ENCODE data around the gene KASH5. TPM values are rescaled to one million over a fixed set of nuclear protein-coding genes. Genes with fewer than 3 reads are reported as not detected.

KASH5 gene
- total and polyA plus RNA-seq, 9 donors: 0.15 to 0.23 TPM; not detected in 7

GRCh38 chr19:49398001-49398615 is 10.1 kb downstream of the KASH5 start:
- no peak for DNase-seq
- intact Hi-C loops (cut with DNase I): loop anchor here in 1 of 4 donors (5.0 kb wide), 1 partner anchor 39 kb away; no protein-coding TSS in a partner anchor
- no peak overlapping the region for H3K4me3 ChIP-seq
- no peaks in the 10 kb centered on the region for H3K36me3 ChIP-seq
- 45 to 53% (median 46%) methylated on average over 11 of the region's 11 CpGs for WGBS, 3 donors
- TF ChIP-seq EP300 (IDR thresholded peaks at IDR 0.05) (no peak), POLR2A (IDR thresholded peaks at IDR 0.05) (no peak)
- TF ChIP-seq, protein P1, sequence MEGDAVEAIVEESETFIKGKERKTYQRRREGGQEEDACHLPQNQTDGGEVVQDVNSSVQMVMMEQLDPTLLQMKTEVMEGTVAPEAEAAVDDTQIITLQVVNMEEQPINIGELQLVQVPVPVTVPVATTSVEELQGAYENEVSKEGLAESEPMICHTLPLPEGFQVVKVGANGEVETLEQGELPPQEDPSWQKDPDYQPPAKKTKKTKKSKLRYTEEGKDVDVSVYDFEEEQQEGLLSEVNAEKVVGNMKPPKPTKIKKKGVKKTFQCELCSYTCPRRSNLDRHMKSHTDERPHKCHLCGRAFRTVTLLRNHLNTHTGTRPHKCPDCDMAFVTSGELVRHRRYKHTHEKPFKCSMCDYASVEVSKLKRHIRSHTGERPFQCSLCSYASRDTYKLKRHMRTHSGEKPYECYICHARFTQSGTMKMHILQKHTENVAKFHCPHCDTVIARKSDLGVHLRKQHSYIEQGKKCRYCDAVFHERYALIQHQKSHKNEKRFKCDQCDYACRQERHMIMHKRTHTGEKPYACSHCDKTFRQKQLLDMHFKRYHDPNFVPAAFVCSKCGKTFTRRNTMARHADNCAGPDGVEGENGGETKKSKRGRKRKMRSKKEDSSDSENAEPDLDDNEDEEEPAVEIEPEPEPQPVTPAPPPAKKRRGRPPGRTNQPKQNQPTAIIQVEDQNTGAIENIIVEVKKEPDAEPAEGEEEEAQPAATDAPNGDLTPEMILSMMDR (IDR thresholded peaks at IDR 0.05): no peak
- no peak overlapping the region for H3K27ac ChIP-seq
- no peaks in the 10 kb centered on the region for H3K9me3 ChIP-seq
- H3K4me1 ChIP-seq (ENCODE audit: insufficient read depth): no peaks in the 10 kb centered on the region
- H3K27me3 ChIP-seq: no peaks in the 10 kb centered on the region

- intact Hi-C loops (cut with DNase I): loop anchor here in 1 of 4 donors (5.0 kb wide), 1 partner anchor 38 kb away; no protein-coding TSS in a partner anchor
- no peaks in the 10 kb centered on the region for H3K4me1 ChIP-seq (ENCODE audit: insufficient read depth)
- no peaks in the 10 kb centered on the region for H3K36me3 ChIP-seq
- H3K27me3 ChIP-seq: no peaks in the 10 kb centered on the region
- no peak for DNase-seq
- H3K4me3 ChIP-seq: no peak overlapping the region
- TF ChIP-seq, protein P1 (IDR thresholded peaks at IDR 0.05): no peak
- no peak for TF ChIP-seq EP300 (IDR thresholded peaks at IDR 0.05)
- TF ChIP-seq POLR2A (IDR thresholded peaks at IDR 0.05): no peak
- no peaks in the 10 kb centered on the region for H3K9me3 ChIP-seq
- WGBS, 3 donors: 80 to 86% (median 85%) methylated on average over 6 of the region's 6 CpGs
- no peak overlapping the region for H3K27ac ChIP-seq
These were observed 10.9 kb downstream of the KASH5 start for GRCh38 chr19:49398931-49399330.

- H3K4me1 ChIP-seq (ENCODE audit: insufficient read depth): no peaks in the 10 kb centered on the region
- WGBS, 3 donors: 76 to 88% (median 85%) methylated on average over 6 of the region's 6 CpGs
These were observed 12.0 kb downstream of the KASH5 start for GRCh38 chr19:49400029-49400428.

GRCh38 chr19:49403404-49404187 is 15.5 kb downstream of the KASH5 start:
- no peaks in the 10 kb centered on the region for H3K4me1 ChIP-seq (ENCODE audit: insufficient read depth)
- H3K27me3 ChIP-seq: no peaks in the 10 kb centered on the region
- no peaks in the 10 kb centered on the region for H3K36me3 ChIP-seq
- H3K9me3 ChIP-seq: no peaks in the 10 kb centered on the region
- 42 to 51% (median 47%) methylated on average over 7 of the region's 7 CpGs for WGBS, 3 donors
- H3K27ac ChIP-seq: no peak overlapping the region
- TF ChIP-seq, protein P1 (IDR thresholded peaks at IDR 0.05): no peak
- no peak for TF ChIP-seq EP300 (IDR thresholded peaks at IDR 0.05)
- TF ChIP-seq POLR2A (IDR thresholded peaks at IDR 0.05): no peak
- no peak for DNase-seq
- intact Hi-C loops (cut with DNase I): no loop called here
- H3K4me3 ChIP-seq: no peak overlapping the region

More at GRCh38 chr19:49400029-49400428, 12.0 kb downstream of the KASH5 start:
- Histone ChIP-seq H3K9me3 (no peaks in the 10 kb centered on the region), H3K27ac (no peak overlapping the region), H3K4me3 (no peak overlapping the region), H3K36me3 (no peaks in the 10 kb centered on the region), H3K27me3 (no peaks in the 10 kb centered on the region)
- DNase-seq: no peak
- TF ChIP-seq EP300 (IDR thresholded peaks at IDR 0.05) (no peak), POLR2A (IDR thresholded peaks at IDR 0.05) (no peak)
- TF ChIP-seq, protein P1 (IDR thresholded peaks at IDR 0.05): no peak
- intact Hi-C loops (cut with DNase I): no loop called here

Data from ovary (tissue), 9 donors.